ENCODE measurements around the gene PDE9A.
"Not testable (repeated sequence)": the region's sequence is repeated elsewhere in the genome, so short reads cannot be mapped to it uniquely, and the experiment has no call there.

The PDE9A gene

GRCh38 chr21:42653231-42654061 is at the start of gene PDE9A:
Gene PDE9A (plus strand): TSS chr21:42653621. CDS start chr21:42653815, 194 bp downstream.
- no peak for DNase-seq (ENCODE audit: low read depth in 1 of 2, low spot score in 1 of 2)

- DNase-seq (ENCODE audit: low read depth in 1 of 2, low spot score in 1 of 2) = no peak
These were observed 46.3 kb upstream of the PDE9A start for GRCh38 chr21:42607102-42607501.

- DNase-seq (ENCODE audit: low read depth in 1 of 2, low spot score in 1 of 2) = no peak
These were observed 45.8 kb upstream of the PDE9A start for GRCh38 chr21:42607525-42608102.

- DNase-seq (ENCODE audit: low read depth in 1 of 2, low spot score in 1 of 2) = no peak
These were observed 45.0 kb upstream of the PDE9A start for GRCh38 chr21:42608446-42608845.

GRCh38 chr21:42609811-42610210 is 43.6 kb upstream of the PDE9A start:
- DNase-seq (ENCODE audit: low read depth in 1 of 2, low spot score in 1 of 2) = no peak

GRCh38 chr21:42611852-42612251 is 41.6 kb upstream of the PDE9A start:
- no peak for DNase-seq (ENCODE audit: low read depth in 1 of 2, low spot score in 1 of 2)

GRCh38 chr21:42612390-42612789 is 41.0 kb upstream of the PDE9A start:
- no peak for DNase-seq (ENCODE audit: low read depth in 1 of 2, low spot score in 1 of 2)

DNA sequence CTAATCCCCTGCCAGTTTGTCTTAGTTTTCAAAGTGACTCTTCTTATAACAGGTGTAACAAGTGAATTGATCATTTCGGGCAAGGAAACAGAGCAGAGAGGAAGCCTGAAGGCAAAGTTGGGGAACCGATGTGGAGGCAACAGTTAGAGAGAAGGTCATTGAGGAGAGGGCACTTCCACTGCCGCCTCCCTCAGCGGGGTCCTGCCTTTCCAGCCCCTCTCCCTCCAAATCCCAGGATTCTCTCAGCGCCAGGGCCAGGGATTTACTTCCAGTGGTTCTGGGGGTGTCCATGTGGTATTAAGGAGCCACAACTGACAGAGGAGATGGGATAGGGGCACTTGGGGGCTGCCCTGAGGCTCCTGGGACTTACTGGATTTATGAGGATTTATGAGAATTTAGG is 39.7 kb upstream of the PDE9A start:
- DNase-seq (ENCODE audit: low read depth in 1 of 2, low spot score in 1 of 2) = no peak

- DNase-seq (ENCODE audit: low read depth in 1 of 2, low spot score in 1 of 2) = peak; percentile 11 to 15
These were observed 39.0 kb upstream of the PDE9A start for GRCh38 chr21:42614396-42614795.

- DNase-seq (ENCODE audit: low read depth in 1 of 2, low spot score in 1 of 2) = peak; percentile 21 to 25
These were observed 38.5 kb upstream of the PDE9A start for GRCh38 chr21:42614811-42615351.

- not testable (repeated sequence) for DNase-seq (ENCODE audit: low read depth in 1 of 2, low spot score in 1 of 2)
These were observed 38.0 kb upstream of the PDE9A start for GRCh38 chr21:42615377-42615776.

DNA sequence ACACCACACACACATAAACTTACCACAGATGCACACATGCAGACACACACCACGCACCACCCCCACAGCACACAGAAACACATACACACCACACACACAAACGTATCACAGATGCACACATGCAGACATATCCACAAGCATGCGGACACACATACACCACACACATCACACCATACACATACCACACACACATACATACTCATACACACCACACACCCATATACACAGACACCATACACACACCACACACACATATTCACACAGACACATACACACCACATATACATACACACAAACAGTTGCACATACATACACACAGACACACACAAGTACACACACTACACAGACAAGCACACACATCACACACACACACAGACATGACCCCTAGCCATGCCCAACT is 37.5 kb upstream of the PDE9A start:
- no peak for DNase-seq (ENCODE audit: low read depth in 1 of 2, low spot score in 1 of 2)

DNA sequence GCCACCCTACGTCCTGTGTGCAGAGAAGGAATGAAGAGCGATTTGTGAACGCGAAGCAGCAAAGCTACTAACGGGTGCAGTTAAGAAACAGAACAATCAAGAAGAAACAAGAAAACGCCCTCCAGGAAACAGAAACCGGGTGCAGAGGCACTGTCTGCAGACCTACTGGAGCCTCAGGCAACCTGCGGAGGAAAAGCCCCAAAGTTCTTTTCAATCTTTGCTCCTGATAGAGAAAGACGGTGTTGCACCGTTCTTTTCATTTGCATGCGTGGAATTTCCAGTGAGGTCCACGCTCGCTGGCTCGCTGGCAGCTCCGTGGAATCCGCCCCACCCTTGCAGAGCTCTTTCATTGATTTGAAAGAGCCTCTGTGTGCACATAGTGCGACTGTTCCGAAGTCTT is 37.0 kb upstream of the PDE9A start:
- DNase-seq (ENCODE audit: low read depth in 1 of 2, low spot score in 1 of 2) = no peak

GRCh38 chr21:42616941-42617340 is 36.5 kb upstream of the PDE9A start:
- DNase-seq (ENCODE audit: low read depth in 1 of 2, low spot score in 1 of 2) = no peak

DNA sequence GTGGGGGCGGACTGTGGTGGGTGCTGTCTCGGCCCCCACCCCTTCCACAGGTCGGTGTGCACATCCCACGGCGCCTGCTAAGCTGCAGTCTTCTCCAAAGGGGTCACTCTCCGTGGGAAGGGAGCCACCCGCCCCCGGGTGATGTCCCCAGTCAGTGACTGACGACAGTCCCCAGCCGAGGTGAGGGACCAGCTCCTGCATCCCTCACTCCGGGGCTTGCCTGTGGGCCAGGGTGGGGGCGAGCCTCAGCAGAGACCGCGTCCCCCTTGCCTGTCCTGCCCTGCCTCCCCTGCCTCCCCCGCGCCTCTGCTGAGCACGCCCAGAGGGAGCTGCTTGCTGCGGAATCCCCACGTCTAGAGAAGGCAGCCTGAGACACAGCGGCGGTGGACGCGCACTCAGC is 35.9 kb upstream of the PDE9A start:
- no peak for DNase-seq (ENCODE audit: low read depth in 1 of 2, low spot score in 1 of 2)

- no peak for DNase-seq (ENCODE audit: low read depth in 1 of 2, low spot score in 1 of 2)
These were observed 34.7 kb upstream of the PDE9A start for GRCh38 chr21:42618707-42619102.

DNA sequence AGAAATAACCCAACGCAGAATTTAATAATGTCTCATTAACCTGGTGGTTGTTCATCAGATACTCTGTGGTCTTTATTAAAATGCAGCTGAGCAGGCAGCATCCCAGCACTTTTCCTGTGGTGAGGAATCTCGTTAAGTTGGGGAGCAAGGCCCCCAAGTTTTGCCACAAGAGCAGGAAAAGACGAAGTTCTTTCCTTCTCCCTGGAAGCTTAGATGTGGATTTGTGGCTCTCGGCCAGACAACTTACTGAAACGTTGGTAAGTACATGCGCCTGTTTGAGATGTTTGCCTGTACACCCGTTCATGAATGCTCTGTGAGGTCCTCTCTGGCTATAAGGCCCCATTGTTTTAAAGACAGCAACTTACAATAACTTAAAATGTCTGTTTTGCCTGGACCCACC is 34.3 kb upstream of the PDE9A start:
- DNase-seq (ENCODE audit: low read depth in 1 of 2, low spot score in 1 of 2) = no peak

DNA sequence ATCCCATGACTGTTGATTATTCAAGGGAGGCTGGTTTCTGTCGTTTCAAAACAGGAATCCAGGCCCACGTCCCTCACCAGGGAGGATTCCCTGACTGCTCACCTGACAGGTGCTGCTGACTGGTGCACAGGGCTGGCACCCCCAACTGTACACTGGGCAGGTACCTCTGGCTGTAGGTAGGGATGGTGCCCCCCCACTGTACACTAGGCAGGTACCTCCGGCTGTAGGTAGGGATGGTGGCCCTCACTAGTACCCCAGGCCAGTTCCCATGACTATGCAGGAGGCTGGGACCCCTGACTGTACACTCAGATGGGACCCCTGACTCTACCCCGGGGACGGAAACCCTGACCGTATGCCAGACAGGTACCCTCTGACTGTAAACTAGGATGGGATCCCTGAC is 33.6 kb upstream of the PDE9A start:
- no peak for DNase-seq (ENCODE audit: low read depth in 1 of 2, low spot score in 1 of 2)

DNA sequence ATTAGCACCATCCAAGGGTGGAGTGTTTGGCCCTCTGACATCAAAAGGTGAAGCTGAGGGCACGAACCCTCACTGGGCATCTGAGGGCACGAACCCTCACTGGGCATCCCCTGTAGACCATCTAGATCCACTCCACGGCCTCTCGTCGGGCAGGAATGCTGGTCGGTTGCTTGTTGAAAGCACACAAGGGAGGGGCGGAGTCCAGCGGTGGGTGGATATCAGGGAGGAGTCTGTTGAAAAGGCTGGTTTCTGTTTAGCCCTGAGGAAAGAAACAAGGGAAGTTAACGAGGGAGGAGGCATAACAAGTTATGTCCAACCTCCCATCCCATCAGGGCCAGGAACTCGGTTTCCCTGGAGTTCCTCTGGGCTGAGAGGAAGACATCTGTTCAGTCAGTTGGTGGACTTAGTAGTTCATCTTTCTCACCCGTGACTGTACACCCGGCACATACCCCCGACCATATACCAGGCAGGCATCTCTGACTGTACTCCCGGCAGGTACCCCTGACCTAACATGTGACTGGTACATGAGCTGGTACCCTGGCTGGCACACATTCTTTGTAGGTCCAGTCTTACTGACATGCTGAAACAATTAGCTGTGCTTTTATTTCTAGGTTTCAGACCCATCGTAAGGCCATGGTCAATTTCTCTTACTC is 32.1 kb upstream of the PDE9A start:
- DNase-seq (ENCODE audit: low read depth in 1 of 2, low spot score in 1 of 2) = no peak

DNA sequence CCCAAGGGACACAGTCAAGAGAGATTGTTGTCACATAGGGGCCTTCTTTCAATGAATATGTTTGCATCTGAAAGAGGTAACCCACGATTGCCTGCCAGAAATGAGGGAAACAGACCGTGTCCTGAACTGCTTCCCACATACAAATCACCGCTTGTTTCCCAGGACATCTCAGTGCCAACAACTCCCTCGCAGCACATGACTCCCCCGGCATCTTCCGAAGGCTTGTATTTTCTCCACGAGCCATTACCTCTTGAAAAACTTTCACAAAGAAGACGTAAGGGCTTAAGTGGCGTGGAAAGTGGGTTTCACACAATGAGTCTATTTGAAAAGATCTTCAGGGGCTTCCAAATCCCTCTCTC is 31.6 kb upstream of the PDE9A start:
- DNase-seq (ENCODE audit: low read depth in 1 of 2, low spot score in 1 of 2) = no peak

- DNase-seq (ENCODE audit: low read depth in 1 of 2, low spot score in 1 of 2) = no peak
These were observed 31.1 kb upstream of the PDE9A start for GRCh38 chr21:42622284-42622683.

DNA sequence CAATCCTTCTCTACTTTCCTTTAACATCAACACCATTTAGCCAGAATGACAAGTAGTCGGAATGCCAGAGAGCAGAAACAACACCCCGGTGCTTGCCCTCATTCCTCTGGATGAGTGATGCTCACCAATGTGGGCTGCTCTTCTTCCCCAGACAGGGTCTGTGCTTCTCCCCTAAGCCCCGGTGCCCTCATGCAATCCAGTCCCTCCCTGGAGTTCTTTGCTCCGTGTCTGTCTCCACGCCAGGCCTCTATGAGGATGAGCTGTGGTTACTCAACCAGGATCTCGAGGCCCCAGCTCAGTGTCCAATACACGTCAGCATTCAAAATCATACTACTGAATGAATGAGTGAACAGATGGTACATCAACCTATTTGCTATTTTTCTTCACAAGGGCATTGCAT is 29.7 kb upstream of the PDE9A start:
- no peak for DNase-seq (ENCODE audit: low read depth in 1 of 2, low spot score in 1 of 2)
